GM12892 (cell line): ENCODE measurements around the gene AK9.

Experiments used
- POLR2A ChIP-seq: IDR thresholded peaks from 2 replicates; pipeline ENCODE4 v1.6.1; 2011; ENCODE audit warnings: low read depth, low read length, control low read depth
- POLR2AphosphoS5 ChIP-seq: IDR thresholded peaks from 2 replicates; pipeline ENCODE4 v1.6.1; 2011; ENCODE audit warnings: low read depth, low read length, control low read depth
- TAF1 ChIP-seq: IDR thresholded peaks from 2 replicates; pipeline ENCODE4 v1.6.1; 2011; ENCODE audit warnings: low read depth, mild to moderate bottlenecking, control low read depth, low read length, borderline replicate concordance

- TF ChIP-seq POLR2AphosphoS5 (no peak), POLR2A (no peak), TAF1 (no peak)
These were observed 215.4 kb downstream of the AK9 start for GRCh38 chr6:109475625-109476024.
